Measurements from ENCODE around the gene MRPS5. TPM values are rescaled to one million over a fixed set of nuclear protein-coding genes. Genes with fewer than 3 reads are reported as not detected.

The MRPS5 gene
- total RNA-seq, 1 donor from 2014 or later: 60.7 TPM

- DNase-seq (ENCODE audit: low read depth, low spot score): no peak
- no peak for TF ChIP-seq CTCF (conservative IDR thresholded peaks at IDR 0.05)
- Mint-ChIP-seq H3K27me3 (ENCODE audit: low read depth) (peaks cover 17% of the 10 kb centered on the region), H3K36me3 (ENCODE audit: low read depth) (no peaks in the 10 kb centered on the region), H3K4me1 (no peaks in the 10 kb centered on the region), H3K9me3 (no peaks in the 10 kb centered on the region), H3K27ac (ENCODE audit: unreplicated experiment) (no peak overlapping the region), H3K4me3 (no peak overlapping the region)
These were observed 73.7 kb downstream of the MRPS5 start for GRCh38 chr2:95047629-95048510.

- Mint-ChIP-seq H3K4me1 (no peaks in the 10 kb centered on the region), H3K9me3 (no peaks in the 10 kb centered on the region), H3K36me3 (ENCODE audit: low read depth) (no peaks in the 10 kb centered on the region), H3K27ac (ENCODE audit: unreplicated experiment) (no peak overlapping the region), H3K27me3 (ENCODE audit: low read depth) (peaks cover 19% of the 10 kb centered on the region), H3K4me3 (no peak overlapping the region)
- no peak for DNase-seq (ENCODE audit: low read depth, low spot score)
- no peak for TF ChIP-seq CTCF (conservative IDR thresholded peaks at IDR 0.05)
These were observed 75.1 kb downstream of the MRPS5 start for GRCh38 chr2:95046371-95047112.

- Mint-ChIP-seq H3K36me3 (ENCODE audit: low read depth) (no peaks in the 10 kb centered on the region), H3K27me3 (ENCODE audit: low read depth) (peaks cover 23% of the 10 kb centered on the region), H3K4me3 (no peak overlapping the region), H3K4me1 (peaks cover 7% of the 10 kb centered on the region), H3K9me3 (peaks cover 3% of the 10 kb centered on the region), H3K27ac (ENCODE audit: unreplicated experiment) (no peak overlapping the region)
- DNase-seq (ENCODE audit: low read depth, low spot score): no peak
- no peak for TF ChIP-seq CTCF (conservative IDR thresholded peaks at IDR 0.05)
These were observed 77.0 kb downstream of the MRPS5 start for GRCh38 chr2:95044601-95045000.

GRCh38 chr2:95043300-95044093, 78.1 kb downstream of the MRPS5 start:
- Mint-ChIP-seq H3K36me3 (ENCODE audit: low read depth) (no peaks in the 10 kb centered on the region), H3K4me3 (no peak overlapping the region), H3K27me3 (ENCODE audit: low read depth) (peaks cover 23% of the 10 kb centered on the region), H3K27ac (ENCODE audit: unreplicated experiment) (no peak overlapping the region), H3K9me3 (peaks cover 10% of the 10 kb centered on the region), H3K4me1 (peaks cover 7% of the 10 kb centered on the region)
- no peak for DNase-seq (ENCODE audit: low read depth, low spot score)
- TF ChIP-seq CTCF (conservative IDR thresholded peaks at IDR 0.05): no peak
